ENCODE results near the gene MTA1. TPM values are rescaled to one million over a fixed set of nuclear protein-coding genes. Genes with fewer than 3 reads are reported as not detected.

Gene MTA1
- total and polyA plus RNA-seq, 10 of the 15 experiments (the other 5 are each of a cell fraction or from before 2014, with no cell fraction given): 0.14 to 162 (median 30.6) TPM

DNA sequence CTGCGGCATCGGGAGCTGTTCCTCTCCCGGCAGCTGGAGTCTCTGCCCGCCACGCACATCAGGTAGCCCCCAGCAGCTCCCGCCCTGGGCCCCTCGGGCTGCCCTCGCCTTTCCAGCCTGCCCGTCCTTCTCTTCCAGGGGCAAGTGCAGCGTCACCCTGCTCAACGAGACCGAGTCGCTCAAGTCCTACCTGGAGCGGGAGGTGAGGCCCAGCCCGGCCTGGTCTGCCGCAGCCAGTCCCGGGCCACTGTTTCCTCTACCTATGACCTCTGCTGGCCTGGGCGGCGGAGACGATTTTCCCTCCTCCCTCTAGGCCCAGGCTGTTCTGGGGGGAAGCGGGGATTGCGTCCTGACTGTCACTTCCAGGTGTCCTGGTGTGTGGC lies 30.5 kb downstream of the MTA1 start:
- H3K36me3 ChIP-seq (ENCODE audit: control insufficient read depth in 2 of 2, insufficient read depth in 2 of 2, low read length in 1 of 2): peaks cover 3 to 31% of the 10 kb centered on the region in 2 experiments; a peak in 3 of 4 replicates
- SMC1A ChIA-PET (ENCODE audit: uncharacterized antibody, unreplicated experiment): no interaction called here

GRCh38 chr14:105450864-105451720 lies 31.5 kb downstream of the MTA1 start:
- H3K36me3 ChIP-seq (ENCODE audit: control insufficient read depth in 2 of 2, insufficient read depth in 2 of 2, low read length in 1 of 2): peaks cover 3 to 40% of the 10 kb centered on the region in 2 experiments; a peak in 3 of 4 replicates
- intact Hi-C loops (cut with micrococcal nuclease; ENCODE audit: unreplicated experiment) (no loop called here), in situ Hi-C loops (cut with MboI) (no loop called here)
- DNase-seq (ENCODE audit: low read depth, low spot score) (no peak), FAIRE-seq (no peak), ATAC-seq (no peak)
- no peaks in the 10 kb centered on the region for H3K4me1 ChIP-seq (ENCODE audit: control insufficient read depth, insufficient read depth, low read length)
- H3K4me2 ChIP-seq (ENCODE audit: control insufficient read depth, insufficient read depth): no peak overlapping the region
- ChIA-PET SMC1A (ENCODE audit: uncharacterized antibody, unreplicated experiment) (no interaction called here), POLR2A (no interaction called here), CTCF (interaction anchor here (0.8 kb wide), 1 partner anchor 80 kb away, joined by 3 read pairs; no protein-coding TSS in a partner anchor), RAD21 (ENCODE audit: unreplicated experiment) (no interaction called here)
- H3K27me3 ChIP-seq (replicated peaks in 1 of 2; ENCODE audit: control insufficient read depth in 2 of 2, insufficient read depth in 2 of 2, low read length in 1 of 2): no peaks in the 10 kb centered on the region
- H2AFZ ChIP-seq (ENCODE audit: control insufficient read depth, low read depth, low read length): no peak overlapping the region
- WGBS (ENCODE audit: insufficient coverage, insufficient replicate concordance, low lambda C conversion rate, missing lambda C conversion rate): 92% methylated on average over 29 of the region's 29 CpGs
- no peaks in the 10 kb centered on the region for H3K9me3 ChIP-seq (replicated peaks; ENCODE audit: control insufficient read depth, insufficient read depth, low read length)
- no peaks in the 10 kb centered on the region; the same call in 1 of the 2 replicates for H4K20me1 ChIP-seq (ENCODE audit: control insufficient read depth, insufficient read depth)
- no TSS peak for BruUV-seq (replicated peaks)
- no peak overlapping the region for H3K4me3 ChIP-seq
- H3K9ac ChIP-seq (ENCODE audit: control insufficient read depth, insufficient read depth, low read length): no peak overlapping the region
- H3K79me2 ChIP-seq (ENCODE audit: control insufficient read depth, insufficient read depth, low read length): no peaks in the 10 kb centered on the region
- no peak overlapping the region for H3K27ac ChIP-seq (ENCODE audit: control insufficient read depth, insufficient read depth)
- TF ChIP-seq ATF2 (IDR thresholded peaks at IDR 0.05; ENCODE audit: low read length): no peak
- no peak for TF ChIP-seq CBX5 (IDR thresholded peaks at IDR 0.05; ENCODE audit: low read depth)
- no peak for TF ChIP-seq RB1 (IDR thresholded peaks at IDR 0.05; ENCODE audit: borderline replicate concordance)
- TF ChIP-seq, protein P1, sequence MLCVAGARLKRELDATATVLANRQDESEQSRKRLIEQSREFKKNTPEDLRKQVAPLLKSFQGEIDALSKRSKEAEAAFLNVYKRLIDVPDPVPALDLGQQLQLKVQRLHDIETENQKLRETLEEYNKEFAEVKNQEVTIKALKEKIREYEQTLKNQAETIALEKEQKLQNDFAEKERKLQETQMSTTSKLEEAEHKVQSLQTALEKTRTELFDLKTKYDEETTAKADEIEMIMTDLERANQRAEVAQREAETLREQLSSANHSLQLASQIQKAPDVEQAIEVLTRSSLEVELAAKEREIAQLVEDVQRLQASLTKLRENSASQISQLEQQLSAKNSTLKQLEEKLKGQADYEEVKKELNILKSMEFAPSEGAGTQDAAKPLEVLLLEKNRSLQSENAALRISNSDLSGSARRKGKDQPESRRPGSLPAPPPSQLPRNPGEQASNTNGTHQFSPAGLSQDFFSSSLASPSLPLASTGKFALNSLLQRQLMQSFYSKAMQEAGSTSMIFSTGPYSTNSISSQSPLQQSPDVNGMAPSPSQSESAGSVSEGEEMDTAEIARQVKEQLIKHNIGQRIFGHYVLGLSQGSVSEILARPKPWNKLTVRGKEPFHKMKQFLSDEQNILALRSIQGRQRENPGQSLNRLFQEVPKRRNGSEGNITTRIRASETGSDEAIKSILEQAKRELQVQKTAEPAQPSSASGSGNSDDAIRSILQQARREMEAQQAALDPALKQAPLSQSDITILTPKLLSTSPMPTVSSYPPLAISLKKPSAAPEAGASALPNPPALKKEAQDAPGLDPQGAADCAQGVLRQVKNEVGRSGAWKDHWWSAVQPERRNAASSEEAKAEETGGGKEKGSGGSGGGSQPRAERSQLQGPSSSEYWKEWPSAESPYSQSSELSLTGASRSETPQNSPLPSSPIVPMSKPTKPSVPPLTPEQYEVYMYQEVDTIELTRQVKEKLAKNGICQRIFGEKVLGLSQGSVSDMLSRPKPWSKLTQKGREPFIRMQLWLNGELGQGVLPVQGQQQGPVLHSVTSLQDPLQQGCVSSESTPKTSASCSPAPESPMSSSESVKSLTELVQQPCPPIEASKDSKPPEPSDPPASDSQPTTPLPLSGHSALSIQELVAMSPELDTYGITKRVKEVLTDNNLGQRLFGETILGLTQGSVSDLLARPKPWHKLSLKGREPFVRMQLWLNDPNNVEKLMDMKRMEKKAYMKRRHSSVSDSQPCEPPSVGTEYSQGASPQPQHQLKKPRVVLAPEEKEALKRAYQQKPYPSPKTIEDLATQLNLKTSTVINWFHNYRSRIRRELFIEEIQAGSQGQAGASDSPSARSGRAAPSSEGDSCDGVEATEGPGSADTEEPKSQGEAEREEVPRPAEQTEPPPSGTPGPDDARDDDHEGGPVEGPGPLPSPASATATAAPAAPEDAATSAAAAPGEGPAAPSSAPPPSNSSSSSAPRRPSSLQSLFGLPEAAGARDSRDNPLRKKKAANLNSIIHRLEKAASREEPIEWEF (IDR thresholded peaks at IDR 0.05; ENCODE audit: insufficient replicate concordance, low read depth, low read length): no peak
- no peak for TF ChIP-seq SMAD1 (IDR thresholded peaks at IDR 0.05; ENCODE audit: low read depth, partially characterized antibody)
- no peak for TF ChIP-seq MTA2 (IDR thresholded peaks at IDR 0.05; ENCODE audit: low read depth)
- no peak for TF ChIP-seq MEF2B (IDR thresholded peaks at IDR 0.05; ENCODE audit: partially characterized antibody, poor library complexity, severe bottlenecking)
- TF ChIP-seq EP300 (IDR thresholded peaks at IDR 0.05; ENCODE audit: borderline replicate concordance in 1 of 2, control insufficient read depth in 1 of 2, low read depth in 2 of 2, low read length in 2 of 2): no peak

More for the DNA sequence above, 30.5 kb downstream of the MTA1 start:
- DNase-seq (ENCODE audit: low read depth, low spot score) (no peak), FAIRE-seq (no peak), ATAC-seq (no peak)
- Histone ChIP-seq H3K9ac (ENCODE audit: control insufficient read depth, insufficient read depth, low read length) (no peak overlapping the region), H3K9me3 (replicated peaks; ENCODE audit: control insufficient read depth, insufficient read depth, low read length) (no peaks in the 10 kb centered on the region), H3K27ac (ENCODE audit: control insufficient read depth, insufficient read depth) (no peak overlapping the region), H3K27me3 (replicated peaks in 1 of 2; ENCODE audit: control insufficient read depth in 2 of 2, insufficient read depth in 2 of 2, low read length in 1 of 2) (no peaks in the 10 kb centered on the region), H2AFZ (ENCODE audit: control insufficient read depth, low read depth, low read length) (no peak overlapping the region), H3K79me2 (ENCODE audit: control insufficient read depth, insufficient read depth, low read length) (no peaks in the 10 kb centered on the region), H4K20me1 (ENCODE audit: control insufficient read depth, insufficient read depth) (no peaks in the 10 kb centered on the region; the same call in 1 of the 2 replicates), H3K4me3 (no peak overlapping the region), H3K4me1 (ENCODE audit: control insufficient read depth, insufficient read depth, low read length) (no peaks in the 10 kb centered on the region), H3K4me2 (ENCODE audit: control insufficient read depth, insufficient read depth) (no peak overlapping the region)
- ChIA-PET CTCF (interaction anchor here (1.0 kb wide), 1 partner anchor 39 kb away, joined by 3 read pairs; no protein-coding TSS in a partner anchor), RAD21 (ENCODE audit: unreplicated experiment) (no interaction called here), POLR2A (no interaction called here)
- intact Hi-C loops (cut with micrococcal nuclease; ENCODE audit: unreplicated experiment): no loop called here
- WGBS (ENCODE audit: insufficient coverage, insufficient replicate concordance, low lambda C conversion rate, missing lambda C conversion rate): 91% methylated on average over 22 of the region's 22 CpGs
- in situ Hi-C loops (cut with MboI): no loop called here
- no TSS peak for BruUV-seq (replicated peaks)
- no peak for TF ChIP-seq FOXK2 (IDR thresholded peaks at IDR 0.05)
